GM12891 (cell line): ENCODE results near the gene RASL12.

Experiments used
- POLR2A ChIP-seq: IDR thresholded peaks from 2 replicates; pipeline ENCODE4 v1.6.1; 2011; ENCODE audit warnings: low read depth, low read length, control low read depth
- POLR2AphosphoS5 ChIP-seq: IDR thresholded peaks from 2 replicates; pipeline ENCODE4 v1.6.1; 2011; ENCODE audit warnings: low read depth, low read length, control low read depth
- TAF1 ChIP-seq: IDR thresholded peaks from 2 replicates; pipeline ENCODE4 v1.6.1; 2011; ENCODE audit warnings: low read depth, low read length, control low read depth

- TF ChIP-seq POLR2A, result no peak
- no peak for TF ChIP-seq TAF1
- no peak for TF ChIP-seq POLR2AphosphoS5
Observed at GRCh38 chr15:65069779-65070546, 2.2 kb upstream of the RASL12 start.
